NCI-H82 (cell line): ENCODE measurements around the gene DUSP1.
"Not testable (repeated sequence)": the region's sequence is repeated elsewhere in the genome, so short reads cannot be mapped to it uniquely, and the experiment has no call there.

Experiments
- DNase-seq: peaks from one replicate; lab custom pipeline; 2025; lab: John Stamatoyannopoulos, UW

The DUSP1 gene

GRCh38 chr5:172770675-172771438, at the start of gene DUSP1:
Gene DUSP1, minus strand, starts transcription at chr5:172771195. Its CDS starts 243 bp downstream, at chr5:172770952.
- peak; percentile 96 for DNase-seq

GRCh38 chr5:172820046-172820767, 49.2 kb upstream of the DUSP1 start:
- DNase-seq = no peak

GRCh38 chr5:172819569-172819968, 48.6 kb upstream of the DUSP1 start:
- no peak for DNase-seq

GRCh38 chr5:172818081-172818480, 47.1 kb upstream of the DUSP1 start:
- DNase-seq = no peak

GRCh38 chr5:172817664-172818063, 46.7 kb upstream of the DUSP1 start:
- DNase-seq = no peak

- no peak for DNase-seq
Measured at GRCh38 chr5:172816925-172817562, 46.0 kb upstream of the DUSP1 start.

GRCh38 chr5:172815631-172816030, 44.6 kb upstream of the DUSP1 start:
- no peak for DNase-seq

- not testable (repeated sequence) for DNase-seq
Measured at GRCh38 chr5:172810996-172811395, 40.0 kb upstream of the DUSP1 start.

GRCh38 chr5:172809774-172810173, 38.8 kb upstream of the DUSP1 start:
- no peak for DNase-seq

GRCh38 chr5:172807766-172808311, 36.8 kb upstream of the DUSP1 start:
- DNase-seq = no peak

GRCh38 chr5:172806897-172807672, 36.1 kb upstream of the DUSP1 start:
- DNase-seq = no peak

- DNase-seq = no peak
Measured at GRCh38 chr5:172805736-172806255, 34.8 kb upstream of the DUSP1 start.

GRCh38 chr5:172805018-172805683, 34.2 kb upstream of the DUSP1 start:
- no peak for DNase-seq

GRCh38 chr5:172802567-172803176, 31.7 kb upstream of the DUSP1 start:
- DNase-seq = peak; percentile 40

GRCh38 chr5:172802112-172802511, 31.1 kb upstream of the DUSP1 start:
- no peak for DNase-seq

- no peak for DNase-seq
Measured at GRCh38 chr5:172801179-172801671, 30.2 kb upstream of the DUSP1 start.

- no peak for DNase-seq
Measured at GRCh38 chr5:172800088-172800551, 29.1 kb upstream of the DUSP1 start.

- no peak for DNase-seq
Measured at GRCh38 chr5:172799416-172799815, 28.4 kb upstream of the DUSP1 start.

GRCh38 chr5:172798422-172799215, 27.6 kb upstream of the DUSP1 start:
- no peak for DNase-seq
